AG04449 (cell line): ENCODE data around the gene TNRC6C.
A peak's percentile ranks its signal among the peaks of the same experiment; 100 is the strongest.

ENCODE experiments used
- CTCF ChIA-PET: fragments of 350-600 bp; formaldehyde crosslinking; extraction: SDS; loops from one replicate; lab custom pipeline; 2021; ENCODE audit warnings: antibody characterized with exemption; lab: Yijun Ruan, JAX
- POLR2A ChIA-PET: fragments of 400-600, 350-600 bp; formaldehyde crosslinking; extraction: SDS; loops from one replicate; lab custom pipeline; 2020; ENCODE audit warnings: antibody characterized with exemption, inconsistent platforms; lab: Yijun Ruan, JAX
- DNase-seq: peaks from one replicate; pipeline ENCODE4 v3.0.0-alpha.2; 2010; ENCODE audit warnings: low read depth, low spot score
- H3K4me3 ChIP-seq: 2 replicates; pipeline ENCODE4 v1.5.1; 2011; ENCODE audit warnings: low read depth, mild to moderate bottlenecking, control low read depth, low read length
- TF ChIP-seq, protein P1 (sequence below): IDR thresholded peaks from one replicate; pipeline ENCODE4 v1.5.1; 2011; ENCODE audit warnings: mild to moderate bottlenecking, moderate library complexity, low read length, control low read depth, inconsistent platforms; ENCODE audit not compliant: insufficient read depth; ENCODE audit errors: missing control alignments

Gene TNRC6C

GRCh38 chr17:78133179-78133951, 174.9 kb downstream of the TNRC6C start:
- CTCF ChIA-PET: interaction anchor here (1.4 to 4.0 kb wide), 3 partner anchors 10 to 115 kb away, joined by 8 to 28 read pairs (median 8); no protein-coding TSS in a partner anchor
- no peak overlapping the region for H3K4me3 ChIP-seq
- TF ChIP-seq, protein P1, sequence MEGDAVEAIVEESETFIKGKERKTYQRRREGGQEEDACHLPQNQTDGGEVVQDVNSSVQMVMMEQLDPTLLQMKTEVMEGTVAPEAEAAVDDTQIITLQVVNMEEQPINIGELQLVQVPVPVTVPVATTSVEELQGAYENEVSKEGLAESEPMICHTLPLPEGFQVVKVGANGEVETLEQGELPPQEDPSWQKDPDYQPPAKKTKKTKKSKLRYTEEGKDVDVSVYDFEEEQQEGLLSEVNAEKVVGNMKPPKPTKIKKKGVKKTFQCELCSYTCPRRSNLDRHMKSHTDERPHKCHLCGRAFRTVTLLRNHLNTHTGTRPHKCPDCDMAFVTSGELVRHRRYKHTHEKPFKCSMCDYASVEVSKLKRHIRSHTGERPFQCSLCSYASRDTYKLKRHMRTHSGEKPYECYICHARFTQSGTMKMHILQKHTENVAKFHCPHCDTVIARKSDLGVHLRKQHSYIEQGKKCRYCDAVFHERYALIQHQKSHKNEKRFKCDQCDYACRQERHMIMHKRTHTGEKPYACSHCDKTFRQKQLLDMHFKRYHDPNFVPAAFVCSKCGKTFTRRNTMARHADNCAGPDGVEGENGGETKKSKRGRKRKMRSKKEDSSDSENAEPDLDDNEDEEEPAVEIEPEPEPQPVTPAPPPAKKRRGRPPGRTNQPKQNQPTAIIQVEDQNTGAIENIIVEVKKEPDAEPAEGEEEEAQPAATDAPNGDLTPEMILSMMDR: no peak
- POLR2A ChIA-PET: no interaction called here
- no peak for DNase-seq

DNA sequence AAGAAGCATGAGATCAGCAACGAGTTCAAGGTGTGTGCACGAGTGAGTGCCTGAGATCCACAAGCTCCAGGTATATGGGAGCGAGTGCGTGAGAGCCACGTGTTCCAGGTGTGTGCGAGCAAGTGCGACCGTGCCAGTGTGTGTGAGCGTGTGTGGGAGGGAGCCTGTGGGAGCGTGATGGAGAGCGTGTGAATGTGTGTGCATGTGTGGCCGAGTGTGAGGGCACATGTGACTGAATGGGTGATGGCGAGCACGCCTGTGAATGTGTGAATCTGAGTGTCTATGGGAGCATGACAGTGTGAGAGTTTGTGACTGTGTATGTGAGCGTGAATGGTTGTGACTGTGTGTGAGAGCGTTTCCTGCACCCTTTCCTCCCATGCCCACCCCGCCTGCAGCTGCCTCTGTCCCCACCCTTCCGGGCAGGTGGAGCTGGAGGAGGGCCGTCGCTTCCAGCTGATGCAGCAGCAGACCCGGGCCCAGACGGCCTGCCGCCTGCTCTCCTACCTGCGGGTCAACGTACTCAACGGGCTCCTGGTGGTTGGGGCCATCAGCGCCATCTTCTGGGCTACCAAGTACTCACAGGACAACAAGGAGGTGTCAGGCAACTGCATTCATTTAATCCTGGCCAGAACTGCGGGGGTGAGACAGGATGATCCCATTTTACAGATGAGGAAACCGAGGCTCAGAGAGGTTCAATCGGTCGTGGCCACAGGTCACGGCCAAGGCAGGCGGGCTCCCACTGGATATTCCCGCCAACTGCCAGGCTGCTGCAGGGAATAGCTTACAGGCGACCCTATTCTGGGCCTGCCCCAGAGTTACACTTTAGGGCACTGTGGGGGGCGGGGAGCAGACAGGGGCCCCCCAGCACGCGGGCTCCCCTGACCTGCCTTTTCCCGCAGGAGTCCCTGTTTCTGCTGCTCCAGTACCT, 175.7 kb downstream of the TNRC6C start:
- no peak overlapping the region for H3K4me3 ChIP-seq
- ChIA-PET POLR2A (no interaction called here), CTCF (interaction anchor here (0.7 to 4.0 kb wide), 7 partner anchors 10 to 121 kb away, joined by 3 to 28 read pairs (median 7); no protein-coding TSS in a partner anchor)
- no peak for DNase-seq
- TF ChIP-seq, protein P1: peak; percentile 53

GRCh38 chr17:78134899-78135385, 176.4 kb downstream of the TNRC6C start:
- no peak for DNase-seq
- no peak overlapping the region for H3K4me3 ChIP-seq
- TF ChIP-seq, protein P1: no peak
- ChIA-PET POLR2A (no interaction called here), CTCF (interaction anchor here (0.7 to 4.0 kb wide), 9 partner anchors 9 to 122 kb away, joined by 3 to 28 read pairs (median 6); no protein-coding TSS in a partner anchor)

DNA sequence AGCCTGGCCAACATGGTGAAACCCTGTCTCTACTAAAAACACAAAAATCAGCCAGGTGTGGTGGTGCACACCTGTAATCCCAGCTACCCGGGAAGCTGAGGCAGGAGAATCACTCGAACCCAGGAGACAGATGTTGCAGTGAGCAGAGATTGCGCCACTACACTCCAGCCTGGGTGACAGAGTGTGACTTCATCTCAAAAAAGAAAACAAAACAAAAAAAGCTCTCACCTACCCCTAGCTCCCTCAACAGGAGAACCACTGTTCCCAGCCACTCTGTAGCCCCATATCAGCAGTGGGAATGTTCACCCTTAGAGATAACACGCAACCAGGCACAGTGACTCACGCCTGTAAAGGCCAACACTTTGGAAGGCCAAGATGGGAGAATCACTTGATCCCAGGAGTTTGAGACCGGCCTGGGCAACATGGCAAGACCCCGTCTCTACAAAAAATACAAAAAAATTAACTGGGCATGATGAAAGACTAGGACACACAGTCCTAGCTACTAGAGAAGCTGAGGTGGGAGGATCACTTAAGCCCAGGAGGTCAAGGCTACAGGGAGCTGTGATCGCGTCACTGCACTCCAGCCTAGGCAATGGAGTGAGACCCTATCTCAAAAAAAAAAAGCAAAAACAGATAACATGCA, 177.5 kb downstream of the TNRC6C start:
- TF ChIP-seq, protein P1: no peak
- ChIA-PET POLR2A (no interaction called here), CTCF (interaction anchor here (0.7 to 4.0 kb wide), 7 partner anchors 9 to 123 kb away, joined by 3 to 28 read pairs (median 4); no protein-coding TSS in a partner anchor)
- no peak for DNase-seq
- no peak overlapping the region for H3K4me3 ChIP-seq

DNA sequence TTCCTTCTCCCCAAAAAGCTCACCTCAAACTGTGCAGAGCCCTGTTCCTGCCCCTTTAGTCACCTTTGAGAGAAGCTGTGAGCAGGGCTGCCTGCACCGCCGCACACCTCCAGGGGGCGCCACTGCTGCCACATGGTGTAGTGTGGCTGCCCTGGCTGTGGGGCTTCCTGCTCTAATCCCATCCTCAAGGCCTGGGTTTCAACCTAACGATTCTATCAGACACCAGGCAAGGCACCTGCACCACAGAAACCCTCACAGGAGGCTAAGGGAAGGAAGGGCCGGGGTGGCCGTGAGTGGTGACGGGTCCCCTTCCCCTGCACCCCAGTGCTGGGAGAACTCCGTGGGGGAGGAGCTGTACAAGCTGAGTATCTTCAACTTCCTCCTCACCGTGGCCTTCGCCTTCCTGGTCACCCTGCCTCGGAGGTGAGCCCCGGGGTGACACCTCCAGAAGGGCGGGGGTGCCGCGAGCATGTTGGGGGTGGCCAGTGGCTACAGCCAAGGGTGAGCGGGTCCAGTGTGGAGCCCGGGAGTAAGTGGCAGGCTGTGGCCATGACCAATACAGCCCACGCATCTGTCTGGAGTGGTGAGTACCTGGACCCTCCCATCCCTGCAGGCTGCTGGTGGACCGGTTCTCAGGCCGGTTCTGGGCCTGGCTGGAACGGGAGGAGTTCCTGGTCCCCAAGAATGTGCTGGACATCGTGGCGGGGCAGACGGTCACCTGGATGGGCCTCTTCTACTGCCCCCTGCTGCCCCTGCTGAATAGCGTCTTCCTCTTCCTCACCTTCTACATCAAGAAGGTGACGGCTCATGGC, 179.1 kb downstream of the TNRC6C start:
- no peak overlapping the region for H3K4me3 ChIP-seq
- DNase-seq: no peak
- TF ChIP-seq, protein P1: peak; percentile 13
- ChIA-PET POLR2A (no interaction called here), CTCF (interaction anchor here (1.1 to 4.0 kb wide), 4 partner anchors 10 to 120 kb away, joined by 3 to 28 read pairs (median 4); partner anchors contain the start of gene TK1)
